ENCODE measurements around the gene CYP11A1.

The CYP11A1 gene

GRCh38 chr15:74388363-74388951, 21.0 kb upstream of the CYP11A1 start:
- Histone ChIP-seq H3K4me3 (ENCODE audit: low read length in 2 of 2) (no peak overlapping the region), H3K36me3 (ENCODE audit: control insufficient read depth in 2 of 2, insufficient read depth in 2 of 2, low read length in 2 of 2) (no peaks in the 10 kb centered on the region), H3K9me3 (ENCODE audit: control insufficient read depth in 2 of 2, low read length in 2 of 2) (no peaks in the 10 kb centered on the region), H3K27ac (ENCODE audit: low read depth in 2 of 2, low read length in 2 of 2) (no peak overlapping the region), H3K27me3 (ENCODE audit: control insufficient read depth in 2 of 2, insufficient read depth in 2 of 2, low read length in 2 of 2) (no peaks in the 10 kb centered on the region), H3K9ac (ENCODE audit: low read depth in 1 of 2, low read length in 2 of 2) (no peak overlapping the region), H3K4me1 (ENCODE audit: control insufficient read depth in 2 of 2, insufficient read depth in 2 of 2, low read length in 2 of 2) (peaks cover 0 to 9% of the 10 kb centered on the region in 2 donors)

- H3K27me3 ChIP-seq (ENCODE audit: control insufficient read depth in 2 of 2, insufficient read depth in 2 of 2, low read length in 2 of 2), result no peaks in the 10 kb centered on the region
- no peak overlapping the region for H3K4me3 ChIP-seq (ENCODE audit: low read length in 2 of 2)
- H3K27ac ChIP-seq (ENCODE audit: low read depth in 2 of 2, low read length in 2 of 2), result no peak overlapping the region
- H3K36me3 ChIP-seq (ENCODE audit: control insufficient read depth in 2 of 2, insufficient read depth in 2 of 2, low read length in 2 of 2), result no peaks in the 10 kb centered on the region
- H3K9ac ChIP-seq (ENCODE audit: low read depth in 1 of 2, low read length in 2 of 2), result no peak overlapping the region
- H3K9me3 ChIP-seq (ENCODE audit: control insufficient read depth in 2 of 2, low read length in 2 of 2), result no peaks in the 10 kb centered on the region
- H3K4me1 ChIP-seq (ENCODE audit: control insufficient read depth in 2 of 2, insufficient read depth in 2 of 2, low read length in 2 of 2), result peaks cover 0 to 9% of the 10 kb centered on the region in 2 donors
These were observed 20.3 kb upstream of the CYP11A1 start for GRCh38 chr15:74387621-74388362.

GRCh38 chr15:74387141-74387541, 19.7 kb upstream of the CYP11A1 start:
- no peaks in the 10 kb centered on the region for H3K9me3 ChIP-seq (ENCODE audit: control insufficient read depth in 2 of 2, low read length in 2 of 2)
- no peak overlapping the region for H3K4me3 ChIP-seq (ENCODE audit: low read length in 2 of 2)

GRCh38 chr15:74386496-74387140, 19.2 kb upstream of the CYP11A1 start:
- Histone ChIP-seq H3K27me3 (ENCODE audit: control insufficient read depth in 2 of 2, insufficient read depth in 2 of 2, low read length in 2 of 2) (no peaks in the 10 kb centered on the region), H3K9ac (ENCODE audit: low read depth in 1 of 2, low read length in 2 of 2) (no peak overlapping the region), H3K4me1 (ENCODE audit: control insufficient read depth in 2 of 2, insufficient read depth in 2 of 2, low read length in 2 of 2) (peaks cover 0 to 9% of the 10 kb centered on the region in 2 donors), H3K27ac (ENCODE audit: low read depth in 2 of 2, low read length in 2 of 2) (no peak overlapping the region), H3K36me3 (ENCODE audit: control insufficient read depth in 2 of 2, insufficient read depth in 2 of 2, low read length in 2 of 2) (no peaks in the 10 kb centered on the region), H3K4me3 (ENCODE audit: low read length in 2 of 2) (no peak overlapping the region), H3K9me3 (ENCODE audit: control insufficient read depth in 2 of 2, low read length in 2 of 2) (no peaks in the 10 kb centered on the region)

More at GRCh38 chr15:74387141-74387541, 19.7 kb upstream of the CYP11A1 start:
- Histone ChIP-seq H3K27ac (ENCODE audit: low read depth in 2 of 2, low read length in 2 of 2) (no peak overlapping the region), H3K36me3 (ENCODE audit: control insufficient read depth in 2 of 2, insufficient read depth in 2 of 2, low read length in 2 of 2) (no peaks in the 10 kb centered on the region), H3K4me1 (ENCODE audit: control insufficient read depth in 2 of 2, insufficient read depth in 2 of 2, low read length in 2 of 2) (peaks cover 0 to 9% of the 10 kb centered on the region in 2 donors), H3K27me3 (ENCODE audit: control insufficient read depth in 2 of 2, insufficient read depth in 2 of 2, low read length in 2 of 2) (no peaks in the 10 kb centered on the region), H3K9ac (ENCODE audit: low read depth in 1 of 2, low read length in 2 of 2) (no peak overlapping the region)

GRCh38 chr15:74385733-74386132, 18.3 kb upstream of the CYP11A1 start:
- Histone ChIP-seq H3K4me3 (ENCODE audit: low read length in 2 of 2) (no peak overlapping the region), H3K27ac (ENCODE audit: low read depth in 2 of 2, low read length in 2 of 2) (peak overlapping the region in 1 of 2 donors; percentile 65), H3K27me3 (ENCODE audit: control insufficient read depth in 2 of 2, insufficient read depth in 2 of 2, low read length in 2 of 2) (no peaks in the 10 kb centered on the region), H3K4me1 (ENCODE audit: control insufficient read depth in 2 of 2, insufficient read depth in 2 of 2, low read length in 2 of 2) (peaks cover 0 to 9% of the 10 kb centered on the region in 2 donors), H3K9ac (ENCODE audit: low read depth in 1 of 2, low read length in 2 of 2) (peak overlapping the region; percentile 1 to 19), H3K9me3 (ENCODE audit: control insufficient read depth in 2 of 2, low read length in 2 of 2) (no peaks in the 10 kb centered on the region), H3K36me3 (ENCODE audit: control insufficient read depth in 2 of 2, insufficient read depth in 2 of 2, low read length in 2 of 2) (no peaks in the 10 kb centered on the region)

GRCh38 chr15:74384881-74385643, 17.6 kb upstream of the CYP11A1 start:
- peak overlapping the region; percentile 1 to 19 for H3K9ac ChIP-seq (ENCODE audit: low read depth in 1 of 2, low read length in 2 of 2)

GRCh38 chr15:74384566-74384880, 17.1 kb upstream of the CYP11A1 start:
- H3K27me3 ChIP-seq (ENCODE audit: control insufficient read depth in 2 of 2, insufficient read depth in 2 of 2, low read length in 2 of 2), result no peaks in the 10 kb centered on the region
- no peaks in the 10 kb centered on the region for H3K36me3 ChIP-seq (ENCODE audit: control insufficient read depth in 2 of 2, insufficient read depth in 2 of 2, low read length in 2 of 2)
- no peaks in the 10 kb centered on the region for H3K9me3 ChIP-seq (ENCODE audit: control insufficient read depth in 2 of 2, low read length in 2 of 2)
- peak overlapping the region in 1 of 2 donors; percentile 65 for H3K27ac ChIP-seq (ENCODE audit: low read depth in 2 of 2, low read length in 2 of 2)
- peaks cover 0 to 9% of the 10 kb centered on the region in 2 donors for H3K4me1 ChIP-seq (ENCODE audit: control insufficient read depth in 2 of 2, insufficient read depth in 2 of 2, low read length in 2 of 2)
- H3K4me3 ChIP-seq (ENCODE audit: low read length in 2 of 2), result no peak overlapping the region
- no peak overlapping the region for H3K9ac ChIP-seq (ENCODE audit: low read depth in 1 of 2, low read length in 2 of 2)

More at GRCh38 chr15:74384881-74385643, 17.6 kb upstream of the CYP11A1 start:
- Histone ChIP-seq H3K9me3 (ENCODE audit: control insufficient read depth in 2 of 2, low read length in 2 of 2) (no peaks in the 10 kb centered on the region), H3K27ac (ENCODE audit: low read depth in 2 of 2, low read length in 2 of 2) (peak overlapping the region in 1 of 2 donors; percentile 65), H3K27me3 (ENCODE audit: control insufficient read depth in 2 of 2, insufficient read depth in 2 of 2, low read length in 2 of 2) (no peaks in the 10 kb centered on the region), H3K4me3 (ENCODE audit: low read length in 2 of 2) (no peak overlapping the region), H3K36me3 (ENCODE audit: control insufficient read depth in 2 of 2, insufficient read depth in 2 of 2, low read length in 2 of 2) (no peaks in the 10 kb centered on the region), H3K4me1 (ENCODE audit: control insufficient read depth in 2 of 2, insufficient read depth in 2 of 2, low read length in 2 of 2) (peaks cover 0 to 9% of the 10 kb centered on the region in 2 donors)

GRCh38 chr15:74383695-74384565, 16.5 kb upstream of the CYP11A1 start:
- H3K27me3 ChIP-seq (ENCODE audit: control insufficient read depth in 2 of 2, insufficient read depth in 2 of 2, low read length in 2 of 2), result no peaks in the 10 kb centered on the region
- peak overlapping the region in 1 of 2 donors; percentile 65 for H3K27ac ChIP-seq (ENCODE audit: low read depth in 2 of 2, low read length in 2 of 2)
- H3K9ac ChIP-seq (ENCODE audit: low read depth in 1 of 2, low read length in 2 of 2), result no peak overlapping the region
- no peak overlapping the region for H3K4me3 ChIP-seq (ENCODE audit: low read length in 2 of 2)
- no peaks in the 10 kb centered on the region for H3K36me3 ChIP-seq (ENCODE audit: control insufficient read depth in 2 of 2, insufficient read depth in 2 of 2, low read length in 2 of 2)
- H3K9me3 ChIP-seq (ENCODE audit: control insufficient read depth in 2 of 2, low read length in 2 of 2), result no peaks in the 10 kb centered on the region
- peaks cover 0 to 9% of the 10 kb centered on the region in 2 donors for H3K4me1 ChIP-seq (ENCODE audit: control insufficient read depth in 2 of 2, insufficient read depth in 2 of 2, low read length in 2 of 2)

- H3K27me3 ChIP-seq (ENCODE audit: control insufficient read depth in 2 of 2, insufficient read depth in 2 of 2, low read length in 2 of 2), result no peaks in the 10 kb centered on the region
- H3K9ac ChIP-seq (ENCODE audit: low read depth in 1 of 2, low read length in 2 of 2), result no peak overlapping the region
- H3K4me3 ChIP-seq (ENCODE audit: low read length in 2 of 2), result no peak overlapping the region
- H3K36me3 ChIP-seq (ENCODE audit: control insufficient read depth in 2 of 2, insufficient read depth in 2 of 2, low read length in 2 of 2), result no peaks in the 10 kb centered on the region
- H3K4me1 ChIP-seq (ENCODE audit: control insufficient read depth in 2 of 2, insufficient read depth in 2 of 2, low read length in 2 of 2), result peaks cover 0 to 9% of the 10 kb centered on the region in 2 donors
- H3K9me3 ChIP-seq (ENCODE audit: control insufficient read depth in 2 of 2, low read length in 2 of 2), result no peaks in the 10 kb centered on the region
- H3K27ac ChIP-seq (ENCODE audit: low read depth in 2 of 2, low read length in 2 of 2), result peak overlapping the region in 1 of 2 donors; percentile 65
These were observed 15.8 kb upstream of the CYP11A1 start for GRCh38 chr15:74383286-74383685.
